Fibroblast of skin of left biceps (primary cell): ENCODE data around the gene SLC43A1.

ENCODE experiments used
- DNase-seq, 2 experiments: peaks; one replicate each; pipeline ENCODE4 v3.0.0-alpha.2; 2013; ENCODE audit warnings: low read depth in 2 of 2

Gene SLC43A1

GRCh38 chr11:57498540-57498939 is 17.0 kb downstream of the SLC43A1 start:
- DNase-seq = no peak

- DNase-seq = no peak
These were observed 17.9 kb downstream of the SLC43A1 start for GRCh38 chr11:57497303-57498247.

DNA sequence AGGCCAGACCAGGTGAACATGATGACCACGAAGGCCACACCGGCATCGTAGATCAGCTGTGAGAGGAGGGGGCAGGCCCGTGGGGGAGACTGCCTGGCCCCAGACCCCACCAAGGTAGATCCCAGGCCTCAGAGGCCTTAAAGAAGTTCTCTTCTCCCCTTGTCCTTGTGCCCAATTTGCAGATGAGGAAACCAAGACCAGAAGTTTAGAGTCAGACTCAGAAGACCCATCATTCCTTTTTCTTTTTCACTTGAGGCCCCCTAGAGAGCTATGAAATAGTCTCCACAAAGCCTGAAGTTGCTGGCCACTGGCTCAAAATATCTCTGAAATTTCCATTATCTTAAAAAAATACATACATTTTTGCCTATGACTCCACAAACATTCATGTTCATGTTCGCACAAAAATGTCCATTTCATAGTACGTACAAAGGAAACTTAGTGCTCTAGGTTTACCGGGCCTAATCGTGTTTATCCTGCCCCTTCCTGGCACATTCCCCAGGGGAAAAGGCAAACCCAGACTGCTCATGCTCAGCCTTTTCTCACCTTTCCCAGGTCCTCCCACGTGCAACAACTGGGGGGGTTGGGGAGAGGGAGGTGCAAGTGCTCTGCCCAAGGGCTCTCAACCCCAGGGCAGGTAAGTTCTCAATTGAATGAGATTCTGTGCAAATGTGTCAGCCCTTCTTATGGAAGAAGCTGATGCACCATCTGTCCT is 19.2 kb downstream of the SLC43A1 start:
- no peak for DNase-seq

- DNase-seq = no peak
These were observed 21.7 kb downstream of the SLC43A1 start for GRCh38 chr11:57493507-57494503.

DNA sequence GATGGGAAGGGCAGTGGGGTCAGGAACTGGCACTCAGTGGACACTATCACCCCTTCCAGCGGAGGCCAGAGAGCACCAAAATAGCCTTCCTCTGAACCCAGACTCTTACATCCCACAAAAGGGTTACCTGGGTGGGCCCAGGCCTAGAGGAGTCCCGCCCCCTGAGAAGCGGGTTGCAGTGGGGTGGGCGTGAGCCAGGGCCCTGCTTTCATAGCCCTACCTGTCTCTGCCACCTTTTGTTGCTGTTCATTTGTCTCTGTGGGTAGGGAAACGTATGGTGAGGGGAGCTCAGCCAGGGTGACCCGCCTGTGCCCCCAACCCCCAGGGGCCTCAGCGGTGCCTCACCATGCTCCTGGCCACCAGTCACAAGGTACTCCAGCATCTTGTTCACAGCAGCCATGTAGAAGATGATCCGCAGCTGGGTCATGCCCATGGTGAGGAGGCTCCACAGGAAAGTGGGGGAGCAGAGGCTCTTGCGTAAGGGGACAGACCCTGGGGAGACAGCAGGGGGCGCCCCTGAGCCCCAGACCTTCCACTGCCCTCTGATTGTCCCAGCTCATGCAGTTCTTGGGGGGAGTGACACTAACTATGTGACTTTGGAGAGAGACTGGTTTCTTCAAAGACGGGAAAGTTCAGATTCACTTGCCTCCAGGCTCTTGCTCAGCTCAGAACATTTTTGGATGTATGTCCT is 24.0 kb downstream of the SLC43A1 start:
- no peak for DNase-seq

- DNase-seq = no peak
These were observed 24.9 kb downstream of the SLC43A1 start for GRCh38 chr11:57490456-57491248.

- DNase-seq = no peak
These were observed 27.4 kb downstream of the SLC43A1 start for GRCh38 chr11:57487920-57488659.

DNA sequence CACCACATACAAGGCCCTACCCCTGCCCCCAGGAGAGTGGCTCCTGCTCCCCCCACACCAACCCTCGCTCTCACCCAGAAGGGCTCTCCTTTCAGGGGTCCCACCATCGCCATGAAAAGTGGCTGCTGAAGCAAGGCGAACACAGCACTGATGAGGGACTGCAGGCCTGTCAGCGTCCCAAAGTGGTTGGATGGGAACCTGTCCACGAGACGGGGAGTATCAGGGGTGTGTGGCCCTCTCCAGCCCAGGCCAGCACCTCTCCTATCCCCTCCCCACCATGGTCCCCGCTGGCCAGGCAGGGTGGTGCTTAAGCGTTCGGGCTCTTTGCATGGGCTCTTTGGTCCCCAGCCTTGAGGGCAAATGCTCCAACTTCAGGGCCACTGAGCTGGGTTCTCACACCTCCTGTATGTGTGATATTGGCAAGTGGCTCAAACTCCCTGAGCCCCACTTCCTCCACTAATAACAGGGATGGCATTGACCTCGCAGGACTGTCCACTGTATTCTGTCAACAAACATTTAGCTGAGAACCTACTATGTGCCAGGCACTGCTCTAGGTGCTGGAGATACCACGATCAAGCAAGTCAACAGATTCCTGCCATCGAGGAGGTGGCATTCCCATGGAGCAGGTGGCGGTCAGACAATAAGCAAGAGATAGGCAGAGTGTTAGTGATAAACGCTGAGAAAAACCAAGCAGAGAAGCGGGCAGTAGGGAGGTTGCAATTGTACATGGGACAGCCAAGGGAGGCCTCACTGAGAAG is 28.3 kb downstream of the SLC43A1 start:
- DNase-seq = no peak

- no peak for DNase-seq
These were observed 30.1 kb downstream of the SLC43A1 start for GRCh38 chr11:57485217-57485990.

DNA sequence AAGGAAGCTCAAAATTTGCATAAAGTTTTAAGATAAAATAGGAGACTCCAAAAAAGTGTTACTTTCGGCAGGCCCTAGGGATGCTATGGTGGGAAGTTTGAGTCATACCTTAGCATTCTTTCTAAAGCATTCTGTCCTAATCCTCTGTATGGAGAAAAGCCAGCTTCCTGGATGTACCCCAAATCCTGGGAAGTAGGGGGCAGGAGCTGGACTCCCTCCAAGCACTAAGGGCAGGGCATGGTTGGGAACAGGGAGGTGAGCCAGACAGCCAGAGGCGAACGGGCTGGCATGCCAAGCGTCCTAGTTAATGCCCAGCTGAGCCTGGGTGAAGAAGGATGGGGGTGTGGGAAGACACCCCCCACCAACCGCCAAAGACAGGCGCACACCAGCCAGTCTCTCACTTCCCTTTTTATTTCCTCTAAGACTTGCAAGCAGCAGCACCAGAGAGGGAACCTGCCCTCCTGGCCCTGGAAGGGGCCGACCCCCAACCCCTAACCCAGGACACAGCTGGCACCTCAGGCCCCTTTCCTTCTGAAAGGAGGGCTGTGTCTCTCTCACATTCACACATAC is 31.3 kb downstream of the SLC43A1 start:
- DNase-seq = no peak

GRCh38 chr11:57483562-57483918 is 32.0 kb downstream of the SLC43A1 start:
- no peak for DNase-seq

DNA sequence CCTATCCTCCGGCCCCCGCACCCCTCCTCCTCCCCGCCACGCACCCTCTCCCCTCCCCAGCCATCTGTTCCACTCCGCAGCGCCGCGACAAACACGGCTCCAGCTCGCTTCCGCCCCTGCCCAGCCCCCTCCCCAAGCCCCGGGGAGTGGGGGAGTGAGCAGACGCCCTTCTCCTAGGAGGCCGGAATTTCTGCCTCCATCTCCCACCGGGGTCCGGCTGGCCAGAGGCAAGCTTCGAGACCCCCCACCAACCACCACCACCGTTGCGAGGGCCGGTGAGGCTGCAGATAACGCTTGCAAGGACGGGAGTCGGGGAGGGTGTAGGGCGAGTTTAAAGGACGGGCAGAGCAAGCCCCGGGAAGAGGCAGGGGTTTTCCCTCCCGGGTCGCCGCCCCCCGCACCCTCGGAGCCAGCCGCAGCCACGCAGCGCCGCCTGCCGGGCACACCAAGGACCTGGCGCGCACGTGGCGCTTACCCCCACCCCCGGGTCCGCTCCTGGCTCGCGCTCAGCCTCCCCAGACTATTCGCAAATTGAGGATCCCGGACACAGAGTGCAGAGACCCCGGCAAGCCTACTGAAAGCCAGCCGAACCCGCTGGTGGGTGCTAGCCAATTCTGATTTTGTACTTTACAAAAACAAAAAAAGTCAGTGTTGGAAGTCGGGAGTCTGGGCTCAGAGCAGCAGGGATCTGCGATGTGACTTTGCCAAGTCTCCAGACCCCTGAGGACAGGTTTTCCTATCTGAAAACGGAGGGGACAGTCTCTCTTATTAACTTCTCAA is 32.5 kb downstream of the SLC43A1 start:
- no peak for DNase-seq

DNA sequence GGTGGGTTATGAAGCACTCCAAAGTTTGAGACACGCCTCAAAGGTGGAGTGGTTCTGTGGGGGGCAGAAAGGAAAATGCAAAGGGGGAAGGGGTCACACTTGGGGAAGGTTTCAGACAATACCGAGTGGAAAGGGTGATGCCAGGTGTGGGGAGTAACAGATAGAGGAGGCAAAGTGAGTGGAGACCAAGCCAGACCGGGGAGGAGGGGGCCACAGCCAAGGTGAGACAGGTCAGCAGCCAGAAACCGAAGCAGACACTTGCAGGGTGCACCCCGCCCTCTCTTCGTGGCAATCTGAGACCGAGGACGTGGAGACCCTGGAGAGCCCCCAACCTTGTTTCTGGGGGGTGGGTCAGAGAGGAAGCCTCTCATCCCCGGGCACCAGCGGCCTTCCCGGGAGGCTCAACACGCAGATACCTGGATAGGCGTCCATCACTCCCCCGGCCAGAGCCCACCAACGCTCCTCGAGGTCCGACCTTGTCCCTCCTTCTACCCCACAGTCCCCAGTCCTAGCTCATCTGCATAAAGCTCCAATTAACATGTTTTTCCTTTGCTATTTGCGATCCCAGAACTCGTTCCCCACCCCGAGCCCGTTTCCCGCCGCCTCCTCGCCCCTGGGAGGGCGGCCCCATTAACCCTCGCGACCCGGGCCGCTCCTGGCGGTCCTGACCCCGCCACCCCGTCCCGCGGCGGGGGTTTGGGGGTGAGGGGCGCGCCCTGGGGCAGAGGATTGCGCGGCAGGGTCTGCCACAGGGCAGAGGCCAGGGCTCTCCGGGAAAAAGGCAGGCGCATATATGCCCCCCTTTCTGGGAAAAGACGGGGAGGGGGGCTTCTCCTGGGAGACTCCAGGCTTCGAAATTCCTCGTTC is 33.4 kb downstream of the SLC43A1 start:
- no peak for DNase-seq

- DNase-seq = no peak
These were observed 34.2 kb downstream of the SLC43A1 start for GRCh38 chr11:57481315-57481714.

GRCh38 chr11:57480409-57481137 is 34.9 kb downstream of the SLC43A1 start:
- no peak for DNase-seq
